ENCODE measurements around the gene TMEM217.

The TMEM217 gene

GRCh38 chr6:37251211-37251780 is 6.6 kb downstream of the TMEM217 start:
- no peaks in the 10 kb centered on the region for H3K36me3 Mint-ChIP-seq (ENCODE audit: low read depth)
- H3K27me3 Mint-ChIP-seq (ENCODE audit: low read depth): peaks cover 5% of the 10 kb centered on the region
- peaks cover 3% of the 10 kb centered on the region for H3K4me1 Mint-ChIP-seq
- peaks cover 3% of the 10 kb centered on the region for H3K9me3 Mint-ChIP-seq
- H3K4me3 Mint-ChIP-seq: no peak overlapping the region
- TF ChIP-seq CTCF (IDR thresholded peaks at IDR 0.05; ENCODE audit: unreplicated experiment in 3 of 3): no peak
- no peak overlapping the region for H3K27ac Mint-ChIP-seq

- H3K4me3 Mint-ChIP-seq: peak overlapping the region in 2 of 3 experiments; percentile 33 to 58
- no peaks in the 10 kb centered on the region for H3K36me3 Mint-ChIP-seq (ENCODE audit: low read depth)
- H3K27me3 Mint-ChIP-seq (ENCODE audit: low read depth): no peaks in the 10 kb centered on the region
- H3K9me3 Mint-ChIP-seq: peaks cover 6% of the 10 kb centered on the region
- peaks cover 62% of the 10 kb centered on the region for H3K4me1 Mint-ChIP-seq
- H3K27ac Mint-ChIP-seq: peak overlapping the region; percentile 96 to 99 (median 98)
- TF ChIP-seq CTCF (IDR thresholded peaks at IDR 0.05; ENCODE audit: unreplicated experiment in 3 of 3): no peak
These were observed 13.3 kb downstream of the TMEM217 start for GRCh38 chr6:37244430-37245310.

- Mint-ChIP-seq H3K4me1 (peaks cover 65% of the 10 kb centered on the region), H3K27ac (peak overlapping the region; percentile 96 to 99 (median 98)), H3K4me3 (peak overlapping the region in 1 of 3 experiments; percentile 58), H3K27me3 (ENCODE audit: low read depth) (no peaks in the 10 kb centered on the region), H3K36me3 (ENCODE audit: low read depth) (no peaks in the 10 kb centered on the region), H3K9me3 (peaks cover 8% of the 10 kb centered on the region)
- TF ChIP-seq CTCF (IDR thresholded peaks at IDR 0.05; ENCODE audit: unreplicated experiment in 3 of 3): no peak
These were observed 14.1 kb downstream of the TMEM217 start for GRCh38 chr6:37243816-37244370.

- no peak for TF ChIP-seq CTCF (IDR thresholded peaks at IDR 0.05; ENCODE audit: unreplicated experiment in 3 of 3)
- H3K4me1 Mint-ChIP-seq: peaks cover 67% of the 10 kb centered on the region
- peak overlapping the region; percentile 96 to 99 (median 98) for H3K27ac Mint-ChIP-seq
- H3K36me3 Mint-ChIP-seq (ENCODE audit: low read depth): no peaks in the 10 kb centered on the region
- H3K9me3 Mint-ChIP-seq: peaks cover 5% of the 10 kb centered on the region
- no peaks in the 10 kb centered on the region for H3K27me3 Mint-ChIP-seq (ENCODE audit: low read depth)
- H3K4me3 Mint-ChIP-seq: no peak overlapping the region
These were observed 14.7 kb downstream of the TMEM217 start for GRCh38 chr6:37243131-37243815.

GRCh38 chr6:37242429-37243052 is 15.4 kb downstream of the TMEM217 start:
- Mint-ChIP-seq H3K4me1 (peaks cover 72% of the 10 kb centered on the region), H3K36me3 (ENCODE audit: low read depth) (no peaks in the 10 kb centered on the region), H3K27ac (peak overlapping the region; percentile 96 to 99 (median 98)), H3K27me3 (ENCODE audit: low read depth) (no peaks in the 10 kb centered on the region), H3K9me3 (peaks cover 5% of the 10 kb centered on the region), H3K4me3 (no peak overlapping the region)
- no peak for TF ChIP-seq CTCF (IDR thresholded peaks at IDR 0.05; ENCODE audit: unreplicated experiment in 3 of 3)
